GM12878 (cell line): Measurements from ENCODE around the gene NOM1. TPM values are rescaled to one million over a fixed set of nuclear protein-coding genes. Genes with fewer than 3 reads are reported as not detected.

Source experiments
- ATAC-seq: fragments of 200-7000 bp; cut with Tn5 transposase; 3 replicates; pipeline ENCODE4 v1.9.1; 2020; ENCODE audit warnings: mild to moderate bottlenecking, moderate library complexity
- BruUV-seq: library from RNA; stranded (reverse); fragments of 400-500 nt; replicated peaks from 2 replicates; lab custom pipeline; 2021; lab: Mats Ljungman, UMichigan
- CTCF ChIA-PET: fragments of 300-600 bp; sonication (Branson Sonifier 250); formaldehyde crosslinking; extraction: SDS; loops from one replicate; lab custom pipeline; 2021; ENCODE audit warnings: inconsistent platforms; lab: Yijun Ruan, JAX
- POLR2A ChIA-PET: fragments of 350-600 bp; formaldehyde crosslinking; extraction: SDS; loops from one replicate; lab custom pipeline; 2021; ENCODE audit warnings: inconsistent platforms; lab: Charles Lee
- RAD21 ChIA-PET: fragments of 300-600 bp; sonication (Branson Sonifier 250); formaldehyde crosslinking; loops from one replicate; lab custom pipeline; 2023; ENCODE audit warnings: antibody characterized with exemption; ENCODE audit not compliant: unreplicated experiment; lab: Charles Lee
- SMC1A ChIA-PET: fragments of 300-600 bp; sonication (Branson Sonifier 250); formaldehyde crosslinking; loops from one replicate; lab custom pipeline; 2023; ENCODE audit not compliant: unreplicated experiment, uncharacterized antibody; lab: Charles Lee
- DNase-seq: peaks from one replicate; pipeline ENCODE4 v3.0.0-alpha.2; 2011; ENCODE audit warnings: low read depth, low spot score
- FAIRE-seq: peaks from 3 replicates; lab custom pipeline; 2011; peaks lifted over from hg19 to GRCh38; lab: Jason Lieb, UNC
- H2AFZ ChIP-seq: 2 replicates; pipeline ENCODE4 v1.6.0; 2011; ENCODE audit warnings: low read depth, low read length, control low read depth; ENCODE audit not compliant: control insufficient read depth
- H3K27ac ChIP-seq: 2 replicates; pipeline ENCODE4 v1.5.1; 2011; ENCODE audit warnings: control low read depth; ENCODE audit not compliant: control insufficient read depth, insufficient read depth
- H3K27me3 ChIP-seq, 2 experiments: replicated peaks in 1 of 2; 2 replicates each; pipeline versions ENCODE4 v1.6.0 to v1.6.1; 2011; ENCODE audit warnings: low read length in 1 of 2; ENCODE audit not compliant: control insufficient read depth in 2 of 2, insufficient read depth in 2 of 2
- H3K36me3 ChIP-seq, 2 experiments: 2 replicates each; pipeline ENCODE4 v1.5.1; 2011; ENCODE audit warnings: low read length in 1 of 2; ENCODE audit not compliant: control insufficient read depth in 2 of 2, insufficient read depth in 2 of 2
- H3K4me1 ChIP-seq: 2 replicates; pipeline ENCODE4 v1.6.1; 2011; ENCODE audit warnings: mild to moderate bottlenecking, low read length, moderate library complexity, mixed read lengths; ENCODE audit not compliant: control insufficient read depth, insufficient read depth
- H3K4me2 ChIP-seq: 2 replicates; pipeline ENCODE4 v1.6.0; 2011; ENCODE audit warnings: control low read depth; ENCODE audit not compliant: control insufficient read depth, insufficient read depth
- H3K4me3 ChIP-seq: fragments of 200-600 bp; sonication (generic); 2 replicates; pipeline ENCODE4 v1.5.1; 2016
- H3K79me2 ChIP-seq: 2 replicates; pipeline ENCODE4 v1.6.0; 2011; ENCODE audit warnings: low read length; ENCODE audit not compliant: control insufficient read depth, insufficient read depth
- H3K9ac ChIP-seq: 2 replicates; pipeline ENCODE4 v1.8.0; 2011; ENCODE audit warnings: low read length, control low read depth, mixed read lengths; ENCODE audit not compliant: control insufficient read depth, insufficient read depth
- H3K9me3 ChIP-seq: replicated peaks from 3 replicates; pipeline ENCODE4 v1.5.1; 2011; ENCODE audit warnings: mild to moderate bottlenecking, low read length; ENCODE audit not compliant: control insufficient read depth, insufficient read depth
- H4K20me1 ChIP-seq: 2 replicates; pipeline ENCODE4 v1.6.0; 2011; ENCODE audit not compliant: control insufficient read depth, insufficient read depth
- ATF2 ChIP-seq: IDR thresholded peaks from 2 replicates; pipeline ENCODE4 v1.6.1; 2012; ENCODE audit warnings: low read length, inconsistent platforms
- BHLHE40 ChIP-seq, 2 experiments: fragments of 450-650 bp in 1 of 2; IDR thresholded peaks; 2 replicates each; pipeline ENCODE4 v1.6.1; 2011 to 2017; ENCODE audit warnings: low read depth in 2 of 2, borderline replicate concordance in 1 of 2, improper control_type of control experiment in 1 of 2, low read length in 1 of 2, mild to moderate bottlenecking in 1 of 2
- EED ChIP-seq: sonication (generic); IDR thresholded peaks from 2 replicates; pipeline ENCODE4 v1.6.1; 2016; ENCODE audit warnings: antibody characterized with exemption, low read depth
- ETV6 ChIP-seq, 2 experiments: fragments of 450-650 bp in 1 of 2; IDR thresholded peaks in 1 of 2; conservative IDR thresholded peaks in 1 of 2; 2 replicates each; pipeline ENCODE4 v1.6.1; 2014; ENCODE audit warnings: antibody characterized with exemption in 1 of 2, borderline replicate concordance in 1 of 2, low read depth in 1 of 2, mild to moderate bottlenecking in 1 of 2, moderate library complexity in 1 of 2
- NR2F1 ChIP-seq: fragments of 450-650 bp; conservative IDR thresholded peaks from 2 replicates; pipeline ENCODE4 v1.6.1; 2017; ENCODE audit warnings: mild to moderate bottlenecking
- PKNOX1 ChIP-seq: fragments of 450-650 bp; IDR thresholded peaks from 2 replicates; pipeline ENCODE4 v1.6.1; 2016; ENCODE audit warnings: mild to moderate bottlenecking
- POU2F2 ChIP-seq: IDR thresholded peaks from 3 replicates; pipeline ENCODE4 v1.6.1; 2011; ENCODE audit warnings: low read depth, mild to moderate bottlenecking, low read length, borderline replicate concordance
- SP1 ChIP-seq: IDR thresholded peaks from one replicate; pipeline ENCODE4 v1.6.1; 2011; ENCODE audit warnings: low read depth, low read length
- USF2 ChIP-seq: IDR thresholded peaks from 2 replicates; pipeline ENCODE4 v1.6.1; 2011; ENCODE audit warnings: low read depth, low read length, improper control_type of control experiment, borderline replicate concordance
- WGBS: methylation state at CpG from one replicate; pipeline ENCODE4 v1.1.6; 2016; ENCODE audit warnings: low lambda C conversion rate; ENCODE audit not compliant: insufficient replicate concordance, insufficient coverage; ENCODE audit errors: missing lambda C conversion rate; 5-methylcytosine and 5-hydroxymethylcytosine counted together
- in situ Hi-C: fragments of 300-500 bp; cut with MboI; formaldehyde crosslinking; loops from 9 replicates; pipeline ENCODE4 v1.14.3; 2018; ENCODE audit warnings: mixed read lengths
- intact Hi-C: fragments of 100-400 bp; cut with micrococcal nuclease; formaldehyde crosslinking; loops from one replicate; pipeline ENCODE4 v1.14.2; 2022; ENCODE audit not compliant: unreplicated experiment
- polyA plus RNA-seq, 11 experiments: library from polyadenylated mRNA; depleted of rRNA in 4 of 11; unstranded in 6 of 11; stranded (reverse) in 5 of 11; fragments of >200 nt; fragmentation: Nextera tagmentation in 4 of 11; fragmentation: Illumina TruSeq in 1 of 11; extraction: Ambion mirVana in 4 of 11; extraction: Trizol in 1 of 11; gene quantifications; 1 replicate in 1 of 11; 2 replicates in 10 of 11; pipeline versions ENCODE4 v1.2.1 to v1.2.3, GENCODE V29; 2011 to 2016; ENCODE audit warnings: inconsistent platforms in 2 of 11, missing spikeins in 2 of 11, low read depth in 1 of 11
- total RNA-seq, 4 experiments: library from RNA; depleted of rRNA in 3 of 4; stranded (reverse); fragments of >200 nt in 3 of 4; fragmentation: Illumina TruSeq in 1 of 4; extraction: Trizol in 1 of 4; gene quantifications; 2 replicates each; pipeline versions ENCODE4 v1.2.1 to v1.2.3, GENCODE V29; 2013 to 2021

The NOM1 gene
- total and polyA plus RNA-seq, 10 of the 15 experiments (the other 5 are each of a cell fraction or from before 2014, with no cell fraction given) = 2.9 to 21.3 (median 17.8) TPM

GRCh38 chr7:156985101-156985992 is 35.8 kb downstream of the NOM1 start:
- DNase-seq (no peak), ATAC-seq (no peak), FAIRE-seq (no peak)
- in situ Hi-C loops = no loop called here
- TF ChIP-seq BHLHE40 (IDR thresholded peaks at IDR 0.05; ENCODE audit: borderline replicate concordance in 1 of 2, low read depth in 2 of 2, low read length in 1 of 2) (no peak), EED (no peak), USF2 (no peak), PKNOX1 (no peak), ATF2 (no peak), POU2F2 (no peak), SP1 (no peak), NR2F1 (no peak), ETV6 (conservative IDR thresholded peaks at IDR 0.05 in 1 of 2, IDR thresholded peaks at IDR 0.05 in 1 of 2; ENCODE audit: borderline replicate concordance in 1 of 2, low read depth in 1 of 2) (no peak)
- H4K20me1 ChIP-seq = no peaks in the 10 kb centered on the region
- intact Hi-C loops = no loop called here
- H3K79me2 ChIP-seq = no peaks in the 10 kb centered on the region
- no peak overlapping the region for H3K27ac ChIP-seq
- no peak overlapping the region for H3K4me2 ChIP-seq
- no peaks in the 10 kb centered on the region for H3K27me3 ChIP-seq
- RAD21 ChIA-PET = no interaction called here
- 73% methylated on average over 29 of the region's 29 CpGs for WGBS
- H3K4me1 ChIP-seq = no peaks in the 10 kb centered on the region
- no peak overlapping the region for H3K9ac ChIP-seq
- SMC1A ChIA-PET = no interaction called here
- POLR2A ChIA-PET = interaction anchor here (0.7 kb wide), 1 partner anchor 265 kb away, joined by 3 read pairs; no protein-coding TSS in a partner anchor
- BruUV-seq = no TSS peak
- no peak overlapping the region for H2AFZ ChIP-seq
- CTCF ChIA-PET = interaction anchor here (1.4 kb wide), 1 partner anchor 1658 kb away, joined by 3 read pairs; no protein-coding TSS in a partner anchor
- no peaks in the 10 kb centered on the region for H3K36me3 ChIP-seq
- H3K4me3 ChIP-seq = no peak overlapping the region
- no peaks in the 10 kb centered on the region for H3K9me3 ChIP-seq
